HG02763 (cell line): ENCODE results near the gene TANK.
A peak's percentile ranks its signal among the peaks of the same experiment; 100 is the strongest.
"Not testable (repeated sequence)": the region's sequence is repeated elsewhere in the genome, so short reads cannot be mapped to it uniquely, and the experiment has no call there.

Experiments
- ATAC-seq: cut with Tn5 transposase; IDR thresholded peaks from one replicate; pipeline ENCODE4 v1.9.1; 2021; ENCODE audit warnings: mild to moderate bottlenecking, moderate library complexity; ENCODE audit not compliant: unreplicated experiment

Gene TANK

GRCh38 chr2:161132384-161132783 lies 27.8 kb upstream of the TANK start:
- ATAC-seq, result not testable (repeated sequence)

- ATAC-seq, result no peak
Observed at GRCh38 chr2:161133366-161133765, 26.9 kb upstream of the TANK start.

DNA sequence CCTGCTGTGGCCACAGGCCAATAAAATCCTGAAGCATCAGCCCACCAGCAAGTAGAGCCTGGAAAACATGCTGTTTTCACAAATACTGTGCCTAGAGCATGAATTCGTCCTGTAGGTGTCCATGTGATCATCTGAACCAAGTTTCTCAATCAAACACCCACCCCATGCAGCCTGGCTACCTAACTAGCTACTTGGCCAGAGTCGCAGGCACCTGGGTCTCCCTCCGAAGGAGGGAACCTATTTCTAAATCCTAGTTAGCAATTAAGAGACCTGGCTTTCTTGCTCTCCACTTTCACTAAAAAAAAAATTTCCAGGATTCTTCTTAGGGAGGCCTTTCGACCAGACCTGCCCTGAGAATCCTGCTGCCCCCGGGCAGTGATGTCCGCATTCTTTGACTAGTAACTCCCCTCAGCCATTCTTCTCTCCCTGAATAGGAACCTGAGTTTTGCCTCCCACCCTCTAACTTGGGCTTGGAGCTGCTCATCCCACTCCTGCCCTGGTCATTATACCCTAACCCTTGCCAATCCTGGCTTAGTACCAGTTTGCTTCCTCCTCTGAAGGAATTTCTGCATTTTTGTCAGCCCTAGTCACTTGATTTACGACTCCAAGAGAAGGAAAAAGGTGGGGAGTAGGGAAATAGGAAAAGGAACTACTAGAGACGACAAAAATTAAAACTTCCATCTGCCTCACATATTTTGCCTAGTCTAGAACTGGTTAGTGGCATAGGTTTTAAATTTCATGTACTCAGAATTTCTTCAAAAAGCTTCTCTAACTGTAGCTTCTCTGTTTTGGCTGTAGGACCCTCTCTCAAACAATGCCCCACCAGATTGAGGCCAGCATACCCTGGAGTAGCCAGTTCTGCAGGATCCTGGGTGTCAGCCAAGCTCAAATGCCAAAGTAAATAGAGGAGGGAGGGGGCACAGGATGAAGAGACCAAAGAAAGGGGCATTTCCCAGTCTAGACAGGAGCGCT lies 25.4 kb upstream of the TANK start:
- ATAC-seq, result no peak

GRCh38 chr2:161135951-161136593 lies 24.2 kb upstream of the TANK start:
- no peak for ATAC-seq

DNA sequence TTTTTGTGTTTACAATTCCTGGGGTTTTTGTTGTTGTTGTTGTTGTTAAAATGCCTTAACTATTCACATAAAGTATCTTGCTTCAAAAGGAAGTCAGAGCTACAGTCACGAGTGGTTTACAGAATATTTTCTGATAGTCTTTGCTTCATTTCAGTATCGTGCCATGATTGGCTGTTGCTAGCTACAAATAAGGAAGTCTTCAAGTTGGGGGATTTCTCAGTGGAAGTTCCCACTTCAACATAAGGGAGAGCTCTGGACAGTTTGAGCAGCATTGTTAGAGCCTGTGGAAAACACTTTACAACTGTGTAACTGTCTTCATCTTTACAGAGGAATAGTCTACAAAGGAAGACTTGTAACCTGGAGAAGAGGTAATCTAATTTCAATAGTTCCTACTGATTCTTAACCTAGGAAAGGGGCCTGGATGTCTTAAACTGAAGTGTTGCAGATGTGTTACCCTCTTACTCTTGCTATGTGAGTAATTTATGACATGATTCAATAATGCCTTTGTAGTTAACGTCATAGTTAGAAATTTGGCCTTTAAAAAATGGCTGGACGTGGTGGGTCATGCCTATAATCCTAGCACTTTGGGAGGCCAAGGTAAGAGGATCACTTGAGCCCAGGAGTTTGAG lies 23.4 kb upstream of the TANK start:
- peak; percentile 81 for ATAC-seq

GRCh38 chr2:161138429-161138828 lies 21.8 kb upstream of the TANK start:
- ATAC-seq, result no peak

DNA sequence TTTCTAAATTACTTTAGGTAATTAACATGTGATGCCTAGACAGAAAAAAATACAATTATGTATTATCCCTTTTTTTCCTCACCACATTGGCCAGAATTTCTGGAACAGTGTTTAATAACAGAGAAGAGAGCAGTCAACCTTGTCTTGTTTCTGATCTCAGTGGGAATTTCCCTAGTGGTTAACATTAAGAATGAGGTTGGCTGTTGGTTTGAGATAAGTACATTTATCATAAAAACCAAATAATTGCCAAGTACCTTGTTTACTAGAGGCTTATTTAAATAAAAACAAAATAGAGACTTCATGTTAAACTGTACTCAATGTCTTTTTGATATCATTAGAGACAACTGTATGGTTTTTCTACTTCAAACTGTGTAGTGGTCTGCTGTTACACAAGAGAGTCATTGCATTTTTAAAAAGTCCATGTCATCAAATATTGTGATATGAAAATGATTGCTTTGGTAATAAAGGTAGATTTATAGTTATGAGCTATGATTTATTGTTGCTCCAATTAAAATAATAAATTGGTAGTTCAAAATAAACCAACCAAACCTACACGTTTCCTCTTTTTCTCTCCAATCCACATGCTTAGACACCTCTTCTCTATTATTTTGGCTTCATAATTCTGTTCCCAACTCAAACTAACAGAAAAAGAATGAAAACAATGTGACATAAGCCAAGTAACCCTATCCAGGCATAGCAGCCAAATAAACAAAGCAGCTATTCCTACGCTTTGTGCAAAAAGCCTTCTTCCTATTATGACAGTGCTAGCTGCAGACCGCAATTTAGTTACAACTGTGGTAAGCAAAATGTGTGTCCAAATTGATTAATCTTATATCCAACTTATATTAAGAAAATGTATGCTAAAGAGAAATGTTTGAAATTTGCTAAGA lies 20.9 kb upstream of the TANK start:
- no peak for ATAC-seq

- peak; percentile 30 for ATAC-seq
Observed at GRCh38 chr2:161141033-161141432, 19.2 kb upstream of the TANK start.

DNA sequence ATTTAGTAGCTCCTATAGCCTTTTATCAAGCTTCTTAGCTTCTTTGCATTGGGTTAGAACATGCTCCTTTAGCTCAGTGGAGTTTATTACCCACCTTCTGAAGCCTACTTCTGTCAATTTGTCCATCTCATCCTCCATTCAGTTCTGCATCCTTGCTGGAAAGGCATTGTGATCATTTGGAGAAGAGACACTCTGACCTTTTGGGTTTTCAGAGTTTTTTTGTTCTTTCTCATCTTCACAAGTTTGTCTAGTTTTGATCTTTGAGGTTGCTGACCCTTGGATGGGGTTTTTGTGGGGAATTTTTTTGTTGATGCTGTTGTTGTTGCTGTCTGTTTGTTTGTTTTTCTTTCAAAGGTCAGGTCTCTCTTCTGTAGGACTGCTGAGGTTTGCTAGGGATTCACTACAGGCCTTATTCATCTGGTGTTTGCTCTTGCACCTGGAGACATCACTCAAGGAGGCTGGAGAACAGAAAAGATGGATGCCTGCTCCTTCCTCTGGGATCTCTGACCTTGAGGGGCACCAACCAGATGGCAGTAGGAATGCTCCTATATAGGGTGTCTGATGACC lies 13.9 kb upstream of the TANK start:
- no peak for ATAC-seq

- no peak for ATAC-seq
Observed at GRCh38 chr2:161146996-161147395, 13.2 kb upstream of the TANK start.

DNA sequence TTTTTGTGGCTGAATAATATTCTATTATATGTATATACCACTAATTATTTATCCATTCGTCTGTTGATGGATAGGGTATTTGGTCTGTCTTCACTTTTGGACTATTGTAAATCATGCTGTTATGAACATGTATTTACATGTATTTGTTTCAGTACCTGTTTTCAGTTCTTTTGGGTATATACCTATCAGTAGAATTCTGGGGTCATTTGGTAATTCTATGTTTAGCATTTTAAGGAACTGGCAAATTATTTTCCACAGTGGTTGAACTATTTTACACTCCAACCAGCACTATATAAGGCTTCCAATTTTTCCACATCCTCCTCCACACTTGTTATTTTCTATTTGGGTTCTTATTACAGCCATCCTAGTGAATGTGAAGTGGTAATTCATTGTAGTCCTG lies 12.4 kb upstream of the TANK start:
- ATAC-seq, result no peak

GRCh38 chr2:161150704-161151103 lies 9.5 kb upstream of the TANK start:
- no peak for ATAC-seq

- ATAC-seq, result no peak
Observed at GRCh38 chr2:161152302-161152701, 7.9 kb upstream of the TANK start.

DNA sequence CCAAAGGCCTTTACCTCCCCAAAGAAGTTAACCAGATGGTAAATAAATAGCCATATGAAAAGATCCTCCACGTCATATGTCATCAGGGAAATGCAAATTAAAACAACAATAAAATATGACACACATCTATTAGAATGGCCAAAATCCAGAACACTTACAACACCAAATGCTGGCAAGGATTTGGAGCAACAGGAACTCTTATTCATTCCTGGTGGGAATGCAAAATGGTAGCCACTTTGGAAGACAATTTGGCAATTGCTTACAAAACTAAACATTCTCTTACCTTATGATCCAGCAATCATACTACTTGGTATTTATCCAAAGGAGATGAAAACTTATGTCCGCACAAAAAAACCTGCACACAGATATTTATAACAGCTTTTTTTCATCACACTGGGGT lies 1.3 kb upstream of the TANK start:
- ATAC-seq, result no peak

GRCh38 chr2:161159456-161160225 lies 587 bp upstream of the TANK start:
- ATAC-seq, result no peak

DNA sequence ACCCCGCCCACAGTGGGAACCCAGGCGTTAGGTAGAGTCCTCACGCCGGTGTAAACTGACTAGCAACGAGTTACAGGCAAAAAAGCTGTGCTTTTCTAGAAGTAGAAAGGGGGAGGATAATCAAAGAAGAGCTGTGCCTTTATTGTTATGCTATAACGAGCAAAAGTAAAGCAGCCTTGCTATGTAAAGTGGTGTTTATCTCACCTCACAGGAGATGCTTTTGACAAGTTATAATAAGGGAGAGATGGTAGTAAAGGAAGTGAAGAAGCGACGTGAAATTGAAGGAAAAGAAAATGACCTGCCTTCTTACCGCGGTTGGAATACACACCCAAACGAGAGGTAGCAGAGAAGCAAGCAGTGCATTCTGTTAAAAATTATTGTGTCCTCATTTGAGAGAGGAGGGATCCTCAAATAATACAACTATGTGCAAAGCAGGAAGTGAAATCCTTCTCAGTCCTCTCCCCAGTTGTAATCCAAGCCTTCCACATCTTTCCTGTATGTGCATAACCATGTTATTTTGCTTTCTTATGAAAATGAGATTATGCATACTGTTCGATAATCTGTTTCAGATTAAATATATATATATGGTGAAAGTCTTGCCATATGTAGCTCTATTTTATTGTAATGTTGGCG lies 962 bp downstream of the TANK start:
- ATAC-seq, result no peak

DNA sequence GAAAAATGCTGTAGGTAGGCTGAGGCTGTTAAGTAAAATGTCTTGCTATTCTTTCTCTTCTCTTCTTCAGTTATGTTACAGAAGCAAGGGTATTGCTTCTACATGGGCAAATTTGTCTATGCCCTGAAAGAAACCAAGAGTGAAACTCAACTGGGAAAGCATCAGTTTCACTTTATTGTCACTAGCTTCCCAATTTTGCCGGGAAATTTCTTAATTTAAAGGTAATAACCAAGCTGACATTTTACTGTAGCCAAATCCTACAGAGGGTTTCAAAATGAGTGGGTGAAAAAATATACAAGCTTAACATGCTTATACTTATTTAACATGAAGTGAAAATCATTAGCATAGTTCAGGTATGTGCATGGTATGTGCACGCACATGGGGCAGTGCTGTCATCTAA lies 3.2 kb downstream of the TANK start:
- no peak for ATAC-seq

DNA sequence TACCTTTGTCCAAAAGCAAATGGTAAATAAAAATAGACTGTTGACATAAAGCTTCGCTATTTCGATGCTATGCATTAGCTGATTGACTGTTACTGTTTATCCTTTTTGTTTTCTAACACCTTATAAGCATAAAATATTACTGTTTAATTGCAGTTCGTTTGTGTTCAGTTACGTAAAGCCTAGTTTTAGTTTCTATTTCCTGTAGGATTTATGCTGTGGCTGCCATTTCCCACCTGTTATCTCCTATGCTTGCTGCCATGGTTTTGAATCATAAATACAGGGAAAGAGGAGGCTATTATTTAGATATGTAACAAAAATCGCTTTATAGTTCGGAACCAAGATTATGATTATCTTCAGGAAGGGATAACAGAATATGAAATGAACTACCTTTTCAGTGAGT lies 3.9 kb downstream of the TANK start:
- ATAC-seq, result no peak

DNA sequence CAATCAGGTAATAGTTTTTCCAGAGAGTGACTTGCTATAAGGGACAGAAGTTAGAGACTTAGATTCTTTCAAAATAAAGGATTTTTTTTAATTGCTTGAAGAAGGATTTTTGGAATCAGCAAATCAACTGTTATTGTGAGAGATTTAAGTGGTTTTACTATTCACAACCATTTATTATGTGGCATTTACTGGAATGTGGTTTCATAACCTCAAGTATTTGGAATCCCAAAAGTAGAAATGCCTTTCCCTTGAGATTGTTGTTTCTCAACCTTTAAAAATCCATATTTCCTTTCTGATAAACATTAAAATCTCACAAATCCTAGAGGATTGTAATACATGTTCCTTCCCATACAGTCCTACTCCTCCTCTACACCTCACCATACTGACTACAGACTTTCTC lies 5.0 kb downstream of the TANK start:
- ATAC-seq, result no peak
